HCT116 (cell line): ENCODE results near the gene CCDC154. TPM values are rescaled to one million over a fixed set of nuclear protein-coding genes. Genes with fewer than 3 reads are reported as not detected.

ENCODE experiments used
- ATAC-seq: fragments of 200-7000 bp; cut with Tn5 transposase; 2 replicates; pipeline ENCODE4 v1.9.1; 2020; ENCODE audit warnings: mild to moderate bottlenecking, moderate library complexity
- BruUV-seq: library from RNA; stranded (reverse); fragments of 400-500 nt; replicated peaks from 2 replicates; lab custom pipeline; 2021; lab: Mats Ljungman, UMichigan
- CTCF ChIA-PET: fragments of 300-600 bp; sonication (Branson Sonifier 250); formaldehyde crosslinking; loops from one replicate; lab custom pipeline; 2021; ENCODE audit warnings: antibody characterized with exemption; lab: Charles Lee
- POLR2A ChIA-PET: fragments of 300-600, 350-600 bp; sonication (Branson Sonifier 250); formaldehyde crosslinking; loops from one replicate; lab custom pipeline; 2021; ENCODE audit warnings: antibody characterized with exemption; lab: Charles Lee
- RAD21 ChIA-PET, 2 experiments: fragments of 300-600 bp; sonication (Branson Sonifier 250); formaldehyde crosslinking; loops; one replicate each; lab custom pipeline; 2023; ENCODE audit warnings: low total read pairs in 2 of 2; ENCODE audit not compliant: uncharacterized antibody in 2 of 2, unreplicated experiment in 2 of 2, low non-redundant PET in 1 of 2; lab: Charles Lee
- DNase-seq: peaks from one replicate; pipeline ENCODE4 v3.0.0-alpha.2; 2010; ENCODE audit warnings: low read depth, low spot score
- H2AFZ ChIP-seq: fragments of 200-600 bp; shearing (Covaris generic), sonication (generic); 2 replicates; pipeline ENCODE4 v1.6.1; 2017; ENCODE audit warnings: low read depth, mixed run types, mixed read lengths, antibody characterized with exemption, low read length; ENCODE audit not compliant: poor library complexity, severe bottlenecking
- H3K27ac ChIP-seq: 2 replicates; pipeline ENCODE4 v1.5.1; 2012; ENCODE audit warnings: low read depth, low read length
- H3K27me3 ChIP-seq: fragments of 200-600 bp; sonication (generic); 2 replicates; pipeline ENCODE4 v1.6.1; 2016; ENCODE audit warnings: mixed run types, low read length, mixed read lengths; ENCODE audit not compliant: insufficient read depth
- H3K36me3 ChIP-seq, 2 experiments: fragments of 200-500 bp in 1 of 2; fragments of 200-600 bp in 1 of 2; sonication (Bioruptor generic) in 1 of 2; sonication (generic) in 1 of 2; 2 replicates each; pipeline versions ENCODE4 v1.5.1 to v1.6.1; 2014 to 2016; ENCODE audit warnings: low read length in 2 of 2, inconsistent platforms in 1 of 2, mixed read lengths in 1 of 2, mixed run types in 1 of 2; ENCODE audit not compliant: insufficient read depth in 2 of 2, control insufficient read depth in 1 of 2
- H3K4me1 ChIP-seq, 2 experiments: fragments of 200-600 bp in 1 of 2; sonication (generic) in 1 of 2; 2 replicates each; pipeline versions ENCODE4 v1.5.1 to v1.6.1; 2012 to 2017; ENCODE audit warnings: low read length in 2 of 2, inconsistent platforms in 1 of 2, mild to moderate bottlenecking in 1 of 2, mixed read lengths in 1 of 2, mixed run types in 1 of 2, moderate library complexity in 1 of 2; ENCODE audit not compliant: insufficient read depth in 2 of 2, control insufficient read depth in 1 of 2
- H3K4me2 ChIP-seq: fragments of 200-600 bp; sonication (generic); 2 replicates; pipeline ENCODE4 v1.6.1; 2017; ENCODE audit warnings: mixed run types, low read length, mixed read lengths
- H3K4me3 ChIP-seq, 2 experiments: fragments of 200-600 bp in 1 of 2; sonication (generic) in 1 of 2; replicated peaks in 1 of 2; 2 replicates each; pipeline ENCODE4 v1.5.1; 2011 to 2016; ENCODE audit warnings: low read length in 2 of 2, control low read depth in 1 of 2, low read depth in 1 of 2, mild to moderate bottlenecking in 1 of 2, mixed read lengths in 1 of 2, mixed run types in 1 of 2
- H3K79me2 ChIP-seq: fragments of 200-600 bp; sonication (generic); 2 replicates; pipeline ENCODE4 v1.6.1; 2017; ENCODE audit warnings: mild to moderate bottlenecking, mixed run types, low read length, moderate library complexity, mixed read lengths; ENCODE audit not compliant: insufficient read depth
- H3K9ac ChIP-seq: fragments of 200-600 bp; sonication (generic); 2 replicates; pipeline ENCODE4 v1.6.1; 2016; ENCODE audit warnings: low read length, mixed read lengths
- H3K9me2 ChIP-seq: fragments of 200-600 bp; sonication (generic), shearing (Covaris generic); 2 replicates; pipeline ENCODE4 v1.6.1; 2017; ENCODE audit warnings: mixed run types, mild to moderate bottlenecking, moderate library complexity; ENCODE audit not compliant: insufficient read depth
- H3K9me3 ChIP-seq, 2 experiments: fragments of 200-500 bp in 1 of 2; fragments of 200-600 bp in 1 of 2; sonication (Bioruptor generic) in 1 of 2; sonication (generic) in 1 of 2; 2 replicates each; pipeline ENCODE4 v1.6.1; 2014 to 2017; ENCODE audit warnings: low read length in 2 of 2, mixed read lengths in 2 of 2, inconsistent platforms in 1 of 2, low read depth in 1 of 2, mild to moderate bottlenecking in 1 of 2, mixed run types in 1 of 2, moderate library complexity in 1 of 2; ENCODE audit not compliant: control insufficient read depth in 1 of 2, insufficient read depth in 1 of 2
- H4K20me1 ChIP-seq: fragments of 200-600 bp; sonication (generic), shearing (Covaris generic); 2 replicates; pipeline ENCODE4 v1.6.1; 2017; ENCODE audit warnings: mixed run types, mild to moderate bottlenecking, moderate library complexity; ENCODE audit not compliant: insufficient read depth
- CEBPB ChIP-seq: IDR thresholded peaks from 2 replicates; pipeline ENCODE4 v1.6.1; 2012; ENCODE audit warnings: low read depth
- EZH2phosphoT487 ChIP-seq: fragments of 200-600 bp; IDR thresholded peaks from 2 replicates; pipeline ENCODE4 v1.6.1; 2018; ENCODE audit warnings: antibody characterized with exemption, borderline replicate concordance
- SIN3A ChIP-seq: IDR thresholded peaks from 2 replicates; pipeline ENCODE4 v1.6.1; 2012; ENCODE audit warnings: low read depth
- ZFX ChIP-seq: fragments of 450-650 bp; IDR thresholded peaks from 2 replicates; pipeline ENCODE4 v1.6.1; 2017
- intact Hi-C: fragments of 100-400 bp; cut with micrococcal nuclease; formaldehyde crosslinking; loops from 2 replicates; pipeline ENCODE4 v1.10.0; 2022
- total RNA-seq: library from RNA; stranded (reverse); gene quantifications from one replicate; pipeline ENCODE4 v1.2.1, GENCODE V29; 2021; ENCODE audit not compliant: unreplicated experiment
- TF ChIP-seq, protein P1 (sequence below), 3 experiments: fragments of 200-600 bp in 1 of 3; sonication (generic) in 1 of 3; IDR thresholded peaks in 2 of 3; conservative IDR thresholded peaks in 1 of 3; 2 replicates each; pipeline ENCODE4 v1.5.1; 2012 to 2017; ENCODE audit warnings: low read depth in 2 of 3, low read length in 2 of 3, antibody characterized with exemption in 1 of 3, borderline replicate concordance in 1 of 3, control low read depth in 1 of 3, mild to moderate bottlenecking in 1 of 3, mixed read lengths in 1 of 3, mixed run types in 1 of 3, moderate library complexity in 1 of 3; ENCODE audit not compliant: insufficient read depth in 1 of 3

Gene CCDC154
- total RNA-seq, 1 experiment from 2014 or later: 1.7 TPM

DNA sequence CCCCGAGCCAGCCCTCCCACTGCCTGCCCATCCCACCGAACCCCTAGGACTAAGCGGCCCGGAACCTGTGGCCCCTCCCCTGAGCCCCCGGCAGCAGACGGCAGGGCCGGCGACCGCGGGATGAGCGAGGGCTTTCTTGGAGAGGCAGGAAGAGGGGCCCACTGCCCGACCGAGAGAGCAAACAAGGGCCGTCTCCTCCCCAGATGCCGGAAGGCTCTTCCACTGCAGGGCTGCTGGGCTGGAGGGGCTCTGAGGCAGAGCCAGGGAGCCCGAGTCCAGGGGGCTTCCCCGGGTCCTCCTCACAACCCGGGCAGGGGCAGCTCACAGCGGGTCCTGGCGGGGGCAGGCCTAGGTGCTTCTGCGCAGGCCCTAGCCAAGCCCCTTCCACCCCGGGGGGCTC lies 10.6 kb downstream of the CCDC154 start (continued):
- TF ChIP-seq, protein P1, sequence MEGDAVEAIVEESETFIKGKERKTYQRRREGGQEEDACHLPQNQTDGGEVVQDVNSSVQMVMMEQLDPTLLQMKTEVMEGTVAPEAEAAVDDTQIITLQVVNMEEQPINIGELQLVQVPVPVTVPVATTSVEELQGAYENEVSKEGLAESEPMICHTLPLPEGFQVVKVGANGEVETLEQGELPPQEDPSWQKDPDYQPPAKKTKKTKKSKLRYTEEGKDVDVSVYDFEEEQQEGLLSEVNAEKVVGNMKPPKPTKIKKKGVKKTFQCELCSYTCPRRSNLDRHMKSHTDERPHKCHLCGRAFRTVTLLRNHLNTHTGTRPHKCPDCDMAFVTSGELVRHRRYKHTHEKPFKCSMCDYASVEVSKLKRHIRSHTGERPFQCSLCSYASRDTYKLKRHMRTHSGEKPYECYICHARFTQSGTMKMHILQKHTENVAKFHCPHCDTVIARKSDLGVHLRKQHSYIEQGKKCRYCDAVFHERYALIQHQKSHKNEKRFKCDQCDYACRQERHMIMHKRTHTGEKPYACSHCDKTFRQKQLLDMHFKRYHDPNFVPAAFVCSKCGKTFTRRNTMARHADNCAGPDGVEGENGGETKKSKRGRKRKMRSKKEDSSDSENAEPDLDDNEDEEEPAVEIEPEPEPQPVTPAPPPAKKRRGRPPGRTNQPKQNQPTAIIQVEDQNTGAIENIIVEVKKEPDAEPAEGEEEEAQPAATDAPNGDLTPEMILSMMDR (IDR thresholded peaks at IDR 0.05 in 2 of 3, conservative IDR thresholded peaks at IDR 0.05 in 1 of 3; ENCODE audit: borderline replicate concordance in 1 of 3, insufficient read depth in 1 of 3, low read depth in 2 of 3, low read length in 2 of 3): no peak
- TF ChIP-seq CEBPB: no peak

DNA sequence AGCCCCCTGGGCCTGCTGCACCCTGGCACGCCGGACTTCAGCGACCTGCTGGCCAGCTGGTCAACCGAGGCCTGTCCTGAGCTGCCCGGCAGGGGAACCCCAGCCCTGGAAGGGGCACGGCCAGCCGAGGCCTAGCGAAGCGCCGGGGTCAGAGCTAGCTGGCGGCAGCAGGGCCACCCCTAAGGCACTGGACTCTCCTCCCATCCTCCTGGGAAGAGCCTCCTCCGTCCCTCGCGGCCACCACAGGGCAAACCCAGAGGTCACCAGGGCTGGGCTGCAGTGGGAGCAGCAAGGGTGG lies 11.1 kb downstream of the CCDC154 start:
- Histone ChIP-seq H3K4me1 (peaks cover 0 to 11% of the 10 kb centered on the region in 2 experiments; a peak in 2 of 4 replicates), H3K9me2 (no peaks in the 10 kb centered on the region), H3K27ac (no peak overlapping the region), H3K4me3 (no peak overlapping the region), H2AFZ (no peak overlapping the region), H3K27me3 (no peaks in the 10 kb centered on the region), H3K9ac (no peak overlapping the region), H4K20me1 (no peaks in the 10 kb centered on the region), H3K79me2 (no peaks in the 10 kb centered on the region), H3K9me3 (no peaks in the 10 kb centered on the region), H3K36me3 (no peaks in the 10 kb centered on the region), H3K4me2 (no peak overlapping the region)
- no peak for DNase-seq
- intact Hi-C loops: no loop called here
- CTCF ChIA-PET: no interaction called here
- POLR2A ChIA-PET: no interaction called here
- ATAC-seq: no peak
- RAD21 ChIA-PET: no interaction called here
- BruUV-seq: no TSS peak
- no peak for TF ChIP-seq EZH2phosphoT487
- no peak for TF ChIP-seq SIN3A
- TF ChIP-seq ZFX: no peak
